Measurements from ENCODE around the gene GPALPP1.

- TF ChIP-seq CTCF (conservative IDR thresholded peaks at IDR 0.05) (no peak), EZH2 (IDR thresholded peaks at IDR 0.05; ENCODE audit: low read depth) (no peak)
Measured at GRCh38 chr13:45007225-45007624, 17.9 kb downstream of the GPALPP1 start.

Data from PC-9 (cell line).